NCI-H187 (cell line): ENCODE results near the gene TMEM79.

ENCODE experiments used
- DNase-seq, 2 experiments: peaks; one replicate each; lab custom pipeline; 2025; lab: John Stamatoyannopoulos, UW

The TMEM79 gene

DNA sequence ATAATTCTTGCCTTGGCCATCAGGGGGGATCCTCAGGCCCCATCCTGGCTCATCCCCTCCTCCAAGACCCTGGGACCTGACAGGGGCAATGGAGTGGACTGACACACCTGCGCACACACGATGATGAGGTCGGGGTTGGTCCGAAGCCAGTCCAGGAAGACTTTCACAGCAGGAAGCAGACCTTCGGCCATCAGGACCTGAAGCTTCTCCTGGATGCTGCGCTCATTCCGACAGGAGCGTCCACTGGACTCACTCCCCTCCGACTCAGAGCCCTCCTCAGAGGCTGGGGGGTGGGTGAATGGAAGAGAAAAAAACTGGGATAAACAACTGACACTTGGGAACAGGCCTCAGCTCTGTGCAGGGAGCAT is 20.9 kb upstream of the TMEM79 start:
- DNase-seq = no peak

DNA sequence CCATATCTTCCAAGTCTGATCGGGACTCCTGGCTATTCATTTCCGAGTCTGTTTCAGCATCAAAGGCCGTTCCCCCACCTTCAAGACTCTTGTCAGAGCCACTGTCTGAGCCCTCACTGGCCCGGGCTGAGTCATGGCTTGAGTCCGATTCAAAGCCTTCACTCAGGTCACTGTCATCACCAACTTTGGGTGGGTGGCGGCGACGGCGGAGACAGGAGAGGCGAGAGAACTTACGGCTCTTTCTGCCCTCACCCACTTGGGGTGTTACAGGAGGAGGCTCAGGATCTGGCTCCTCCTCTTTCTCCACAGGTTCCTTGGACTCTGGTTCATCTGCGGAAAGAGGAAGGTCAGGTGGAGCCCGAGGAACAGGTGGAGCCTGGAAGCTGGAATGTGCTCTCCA is 18.1 kb upstream of the TMEM79 start:
- DNase-seq = no peak

DNA sequence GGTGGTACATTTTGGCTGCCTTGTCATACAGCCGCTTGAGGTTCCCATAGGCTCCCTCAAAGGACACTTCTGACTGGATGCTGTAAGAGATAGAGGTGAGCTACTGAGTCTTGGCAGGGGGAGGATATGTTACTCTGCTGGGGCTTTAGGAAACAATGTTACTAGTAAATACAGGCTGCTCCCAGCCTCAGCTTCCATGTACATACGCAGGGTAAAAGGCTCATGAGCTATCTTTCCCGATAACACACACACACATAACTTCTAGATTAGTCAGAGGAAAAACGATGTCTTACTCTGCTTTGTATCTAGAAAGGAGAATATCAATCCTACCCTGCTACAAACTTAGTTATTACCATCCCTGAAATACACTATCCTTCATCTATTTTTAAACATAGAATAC is 15.8 kb upstream of the TMEM79 start:
- no peak for DNase-seq

DNA sequence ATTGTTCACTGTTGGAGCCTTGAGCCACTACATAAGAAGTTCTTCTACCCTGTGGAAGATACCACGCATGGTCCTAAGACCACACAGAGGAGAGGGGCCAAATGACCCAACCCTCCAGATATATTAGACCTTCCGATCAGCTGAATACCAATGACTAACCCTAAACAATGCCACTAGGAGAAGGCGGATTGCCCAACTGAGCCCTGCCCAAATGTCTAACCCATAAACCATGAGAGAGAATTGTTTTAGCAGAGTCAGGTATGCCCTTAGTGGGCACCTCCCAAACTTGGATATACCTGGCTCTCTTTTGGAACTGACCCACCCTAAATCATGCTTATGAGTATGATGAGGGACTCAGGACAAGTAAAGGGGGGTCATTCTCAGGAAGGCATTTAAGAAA is 13.8 kb upstream of the TMEM79 start:
- DNase-seq = no peak

DNA sequence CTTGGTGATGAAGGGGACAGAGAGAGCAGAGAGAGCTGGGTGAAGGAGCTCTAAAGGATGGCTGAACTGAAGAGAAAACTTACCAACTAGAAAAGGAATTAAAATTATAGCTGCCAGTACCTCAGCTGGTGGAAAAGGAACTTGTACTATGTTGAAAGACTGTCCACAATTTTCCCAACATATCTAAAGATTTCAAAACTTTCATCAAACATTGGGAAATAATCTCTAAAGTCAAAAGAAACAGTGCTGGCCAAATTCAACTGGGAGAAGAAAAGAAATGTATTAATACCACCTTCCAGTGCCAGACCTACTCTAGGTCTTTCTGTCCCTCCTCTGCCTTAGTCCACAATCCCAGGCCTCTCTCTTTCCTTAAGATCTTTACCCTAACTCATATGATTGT is 7.6 kb upstream of the TMEM79 start:
- DNase-seq = no peak

DNA sequence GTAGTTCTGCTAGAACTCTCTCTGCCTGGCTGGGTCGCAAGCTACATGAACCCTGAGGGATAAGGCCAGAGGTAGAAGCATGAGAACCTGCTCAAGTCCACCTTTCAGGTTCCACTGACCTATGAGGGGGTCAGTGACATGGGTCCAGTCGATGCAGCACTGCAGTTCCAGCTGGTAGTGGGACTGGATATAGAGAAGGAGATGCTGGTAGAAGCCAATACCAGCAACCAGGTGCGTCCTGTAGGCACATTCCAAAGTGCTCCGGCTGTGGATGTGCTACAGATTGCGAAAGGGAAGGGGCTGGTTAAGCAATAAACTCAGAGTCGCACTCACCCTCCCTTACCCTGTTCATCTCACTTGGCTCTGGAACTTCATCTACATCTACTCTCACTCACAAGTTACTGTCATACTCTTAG is 7.2 kb upstream of the TMEM79 start:
- no peak for DNase-seq

DNA sequence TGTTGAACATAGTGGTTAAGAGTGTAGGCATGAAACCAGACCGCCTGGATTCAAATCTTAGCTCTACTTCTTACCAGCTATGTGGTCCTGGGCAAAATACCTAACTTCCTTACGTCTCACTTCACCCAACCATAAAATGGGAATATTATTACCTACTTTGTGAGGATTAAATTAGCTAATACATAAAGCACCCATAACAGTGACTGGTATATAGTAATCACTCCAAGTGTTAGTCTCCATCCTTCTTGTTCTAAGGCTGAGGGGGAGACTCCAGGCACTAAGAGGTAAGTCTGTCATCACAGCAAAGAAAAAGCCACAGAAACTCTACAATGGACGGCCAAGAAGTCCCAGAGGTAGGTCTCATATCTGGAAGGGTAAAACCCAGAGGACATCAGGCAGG is 4.3 kb upstream of the TMEM79 start:
- no peak for DNase-seq

DNA sequence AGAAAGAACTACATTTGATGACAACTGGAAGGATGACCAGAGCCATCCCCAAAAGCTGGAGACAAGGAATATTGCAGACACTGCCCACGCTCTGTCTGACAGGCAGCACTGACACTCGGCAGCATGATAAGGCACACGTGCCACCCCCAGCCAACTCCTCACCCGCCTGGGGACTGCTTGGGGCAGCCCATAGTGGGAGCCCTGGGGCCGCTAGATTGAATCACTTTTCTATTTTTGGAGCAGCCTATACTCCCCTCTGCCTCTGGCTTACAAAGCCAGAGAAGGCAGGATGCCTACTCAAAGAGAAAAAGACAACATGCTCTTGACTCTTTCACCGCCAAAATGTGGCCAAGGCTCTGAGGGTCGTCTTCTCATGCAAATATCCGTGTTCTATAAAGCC is 2.8 kb upstream of the TMEM79 start:
- DNase-seq = no peak

DNA sequence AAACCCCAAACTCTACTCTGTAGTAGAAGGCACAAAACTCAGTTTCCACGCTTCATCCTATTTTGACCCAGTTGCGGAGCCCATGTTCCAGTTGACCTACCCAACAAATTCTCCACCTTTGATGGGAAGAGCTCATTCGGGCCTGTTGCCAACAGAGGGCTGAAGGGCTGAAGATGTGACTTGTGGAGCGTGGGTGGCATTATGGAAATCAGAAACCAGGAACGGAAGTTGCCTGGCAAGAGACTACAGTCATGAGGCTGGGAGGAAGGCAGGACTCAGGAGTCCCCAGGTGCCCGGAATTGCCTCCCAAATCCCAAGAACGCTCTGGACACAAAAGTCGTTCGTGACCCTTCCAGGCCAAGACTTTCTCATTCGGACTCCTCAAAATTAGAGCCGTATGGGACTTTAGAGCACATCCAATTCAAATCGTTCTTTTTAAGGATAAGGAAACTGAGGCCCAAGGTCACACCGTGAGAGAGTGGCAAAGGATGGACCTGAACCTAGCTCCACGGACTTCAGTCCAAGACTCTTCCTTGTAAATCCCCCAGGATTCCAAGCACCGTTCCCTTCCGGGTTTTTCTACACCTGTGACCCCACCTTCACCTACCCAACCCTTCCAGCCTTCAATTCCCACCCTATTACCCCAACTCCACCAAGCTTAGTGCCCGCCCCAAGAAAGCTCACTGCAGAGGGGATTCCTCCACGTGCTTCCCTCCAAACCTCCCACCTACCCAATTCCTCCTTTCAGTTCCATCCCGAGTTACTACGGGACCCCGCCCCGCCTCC is 2.2 kb upstream of the TMEM79 start:
- DNase-seq = peak in 1 of 2 experiments; percentile 47

DNA sequence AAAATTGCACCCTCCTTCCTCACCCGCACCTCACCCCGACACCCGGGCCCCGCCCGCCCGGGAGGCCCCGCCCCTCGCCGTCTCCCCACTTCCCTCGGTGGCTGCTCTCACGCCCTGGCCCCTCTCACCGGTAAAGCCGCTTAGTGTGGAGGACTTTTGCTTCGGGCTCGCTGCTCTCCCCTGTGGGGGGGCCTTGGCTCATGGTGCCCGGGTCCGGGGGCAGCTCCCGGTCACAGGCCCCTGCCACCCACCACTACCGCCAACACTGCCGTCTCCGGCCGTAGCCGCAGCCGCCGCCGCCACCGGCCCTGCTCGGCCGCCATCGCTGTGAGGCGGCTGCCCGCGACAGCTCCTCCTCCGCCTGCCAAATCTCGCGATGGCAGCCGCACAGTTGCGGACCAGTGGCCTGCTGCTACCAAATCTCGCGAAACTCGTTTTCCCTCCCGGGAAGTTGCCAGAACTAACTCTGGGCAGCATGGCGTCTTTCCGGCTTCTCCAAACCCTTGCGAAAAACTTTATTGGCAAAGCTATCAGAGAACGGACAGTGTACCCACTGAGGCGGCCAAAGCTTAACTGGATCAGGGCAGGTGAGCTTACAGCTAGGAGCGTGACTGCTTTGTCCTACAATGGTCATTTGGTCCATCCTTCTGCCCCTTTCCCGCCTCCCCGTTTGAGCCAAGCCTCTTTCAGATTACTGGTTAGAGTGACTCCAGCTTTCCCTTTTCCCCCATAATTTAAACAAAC is 1.5 kb upstream of the TMEM79 start, which contains the start of gene SMG5:
Gene SMG5 (minus strand): TSS at position 347 of the 744 bp plus-strand sequence. CDS start 145 bp downstream, at position 202.
- peak; percentile 97 to 99 for DNase-seq

DNA sequence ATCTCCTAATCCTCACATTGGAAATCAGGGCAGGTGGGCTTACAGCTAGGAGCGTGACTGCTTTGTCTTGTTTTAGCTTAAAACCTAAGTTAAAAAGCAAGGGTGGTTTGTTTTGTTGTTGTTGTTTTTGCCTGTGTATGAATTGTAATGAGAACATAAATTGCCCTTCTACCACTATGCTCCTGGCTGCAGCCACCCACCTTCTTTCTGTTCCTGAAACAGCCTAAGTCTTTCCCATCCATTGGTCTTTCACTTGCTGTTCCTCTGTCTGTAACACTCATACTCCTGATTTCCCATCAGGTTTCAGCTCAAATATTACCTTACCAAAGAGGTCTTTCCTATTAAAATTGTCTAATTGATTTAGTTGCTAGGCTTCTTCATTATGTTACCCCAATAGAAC is 604 bp upstream of the TMEM79 start:
- DNase-seq = no peak

DNA sequence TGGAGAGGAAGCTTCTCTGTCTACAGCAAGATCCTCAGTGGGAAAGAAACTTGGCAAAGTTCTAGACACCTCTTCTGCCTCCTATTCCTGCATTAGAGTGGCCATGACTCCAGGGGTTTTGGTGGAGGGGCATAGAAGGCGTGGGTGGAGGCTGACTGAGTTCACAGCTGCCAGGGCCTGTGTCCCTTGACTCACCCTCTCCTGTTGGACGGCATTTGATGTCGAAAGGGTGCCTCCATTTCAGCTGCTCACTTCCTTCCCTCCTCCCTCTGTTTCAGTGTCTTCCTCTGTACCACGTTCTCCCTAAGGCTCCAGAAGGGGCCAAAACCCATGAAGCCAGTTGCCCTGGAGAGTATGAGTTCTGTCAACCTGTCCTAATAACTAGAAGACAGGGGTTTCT is 632 bp downstream of the TMEM79 start:
- no peak for DNase-seq

DNA sequence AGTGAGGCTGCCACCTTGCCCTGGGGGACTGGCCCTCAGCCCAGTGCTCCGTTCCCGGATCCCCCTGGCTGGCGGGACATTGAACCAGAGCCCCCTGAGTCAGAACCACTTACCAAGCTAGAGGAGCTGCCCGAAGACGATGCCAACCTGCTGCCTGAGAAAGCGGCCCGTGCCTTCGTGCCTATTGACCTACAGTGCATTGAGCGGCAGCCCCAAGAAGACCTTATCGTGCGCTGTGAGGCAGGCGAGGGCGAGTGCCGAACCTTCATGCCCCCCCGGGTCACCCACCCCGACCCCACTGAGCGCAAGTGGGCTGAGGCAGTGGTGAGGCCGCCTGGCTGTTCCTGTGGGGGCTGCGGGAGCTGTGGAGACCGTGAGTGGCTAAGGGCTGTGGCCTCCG is 1.3 kb downstream of the TMEM79 start:
- DNase-seq = no peak

DNA sequence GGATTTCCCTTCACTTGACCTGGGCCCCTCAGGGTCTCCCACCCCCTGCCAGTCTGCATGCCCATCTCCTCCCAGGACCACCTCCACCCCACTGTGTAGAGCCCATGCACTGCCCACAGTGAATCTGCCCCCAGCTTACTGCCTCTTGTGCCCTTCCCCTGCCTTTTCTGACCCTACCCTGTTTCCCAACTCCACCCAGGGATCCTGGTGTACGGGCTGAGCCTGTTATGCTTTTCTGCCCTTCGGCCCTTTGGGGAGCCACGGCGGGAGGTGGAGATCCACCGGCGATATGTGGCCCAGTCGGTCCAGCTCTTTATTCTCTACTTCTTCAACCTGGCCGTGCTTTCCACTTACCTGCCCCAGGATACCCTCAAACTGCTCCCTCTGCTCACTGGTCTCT is 1.9 kb downstream of the TMEM79 start:
- DNase-seq = no peak

DNA sequence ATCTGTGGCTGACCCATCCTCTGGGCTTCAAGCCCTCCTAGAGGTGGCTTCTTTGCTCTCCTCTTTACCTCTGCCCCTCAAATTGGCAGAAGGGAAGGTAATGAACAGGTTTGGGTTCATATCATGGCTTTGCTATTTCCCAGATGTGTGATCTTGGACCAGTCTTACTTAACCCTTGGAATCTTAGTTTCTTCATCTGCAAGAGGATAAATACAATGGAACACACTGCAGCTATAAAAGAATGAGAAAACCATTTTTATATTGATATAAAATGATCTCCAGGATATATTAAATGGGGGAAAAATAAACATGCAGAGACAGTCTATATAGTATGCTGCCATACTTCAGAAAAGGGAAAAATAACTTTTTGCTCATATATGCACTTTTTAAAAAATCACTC is 5.7 kb downstream of the TMEM79 start:
- DNase-seq = no peak

DNA sequence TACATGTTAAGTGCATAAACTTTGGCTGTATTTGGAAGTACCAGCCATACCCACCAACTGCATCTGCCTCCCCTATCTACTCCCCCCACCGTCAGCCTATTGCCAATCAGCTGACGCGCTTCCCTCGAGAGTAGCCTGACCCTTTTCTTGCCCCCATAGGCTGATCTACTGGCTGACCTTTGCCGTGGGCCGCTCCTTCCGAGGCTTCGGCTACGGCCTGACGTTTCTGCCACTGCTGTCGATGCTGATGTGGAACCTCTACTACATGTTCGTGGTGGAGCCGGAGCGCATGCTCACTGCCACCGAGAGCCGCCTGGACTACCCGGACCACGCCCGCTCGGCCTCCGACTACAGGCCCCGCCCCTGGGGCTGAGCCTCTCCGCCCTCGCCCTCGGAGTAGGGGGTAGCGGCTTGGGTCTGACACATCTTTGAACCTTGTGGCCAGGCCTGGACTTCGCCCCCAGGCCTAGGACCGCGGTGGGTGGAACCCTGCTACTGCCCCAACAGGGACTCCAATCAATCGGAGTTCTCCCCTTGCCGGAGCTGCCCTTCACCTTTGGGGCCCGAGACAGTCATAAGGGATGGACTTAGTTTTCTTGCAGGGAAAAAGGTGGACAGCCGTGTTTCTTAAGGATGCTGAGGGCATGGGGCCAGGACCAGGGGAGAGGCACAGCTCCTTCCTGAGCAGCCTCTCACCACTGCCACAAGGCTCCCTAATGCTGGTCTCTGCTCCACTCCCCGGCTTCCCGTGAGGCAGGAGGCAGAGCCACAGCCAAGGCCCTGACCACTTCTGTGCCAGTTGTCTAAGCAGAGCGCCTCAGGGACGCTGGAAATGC is 7.3 kb downstream of the TMEM79 start:
- DNase-seq = peak; percentile 41 to 76

DNA sequence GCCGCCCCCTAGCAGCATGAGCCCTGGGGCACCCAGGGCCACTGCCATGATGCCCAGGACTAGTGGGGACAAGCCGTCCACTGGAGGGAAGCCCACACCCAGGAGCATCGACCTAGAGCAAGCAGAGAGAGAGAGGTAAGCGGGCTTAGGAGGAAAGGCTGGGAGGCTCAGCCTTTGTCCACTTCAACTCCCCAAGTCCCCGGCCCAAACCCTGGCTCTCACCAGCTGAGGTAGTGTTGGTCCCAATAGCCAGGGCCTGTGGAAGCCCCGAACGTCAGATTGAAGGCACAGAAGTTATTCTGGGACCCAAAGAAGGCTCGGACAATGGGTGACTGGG is 8.9 kb downstream of the TMEM79 start:
- no peak for DNase-seq

DNA sequence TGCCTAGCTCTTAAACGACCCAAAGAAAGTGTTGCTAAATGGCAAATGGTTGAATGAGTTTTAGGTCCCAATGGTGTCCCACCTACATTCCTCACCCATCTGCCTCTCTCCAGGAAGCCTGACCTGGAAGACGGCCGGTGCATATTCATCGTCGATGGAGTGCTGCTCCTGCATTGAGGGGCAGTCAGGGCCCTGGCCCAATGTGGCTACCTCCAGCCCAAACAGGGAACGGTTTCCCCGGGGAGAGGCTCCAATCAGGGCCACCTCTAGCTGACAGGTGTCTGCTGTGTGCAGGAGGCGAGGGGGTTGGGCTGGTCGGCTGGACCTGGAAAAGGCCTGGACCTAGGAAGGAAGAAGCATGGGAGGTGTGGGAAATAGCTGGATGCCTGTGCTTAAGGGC is 9.8 kb downstream of the TMEM79 start:
- no peak for DNase-seq

DNA sequence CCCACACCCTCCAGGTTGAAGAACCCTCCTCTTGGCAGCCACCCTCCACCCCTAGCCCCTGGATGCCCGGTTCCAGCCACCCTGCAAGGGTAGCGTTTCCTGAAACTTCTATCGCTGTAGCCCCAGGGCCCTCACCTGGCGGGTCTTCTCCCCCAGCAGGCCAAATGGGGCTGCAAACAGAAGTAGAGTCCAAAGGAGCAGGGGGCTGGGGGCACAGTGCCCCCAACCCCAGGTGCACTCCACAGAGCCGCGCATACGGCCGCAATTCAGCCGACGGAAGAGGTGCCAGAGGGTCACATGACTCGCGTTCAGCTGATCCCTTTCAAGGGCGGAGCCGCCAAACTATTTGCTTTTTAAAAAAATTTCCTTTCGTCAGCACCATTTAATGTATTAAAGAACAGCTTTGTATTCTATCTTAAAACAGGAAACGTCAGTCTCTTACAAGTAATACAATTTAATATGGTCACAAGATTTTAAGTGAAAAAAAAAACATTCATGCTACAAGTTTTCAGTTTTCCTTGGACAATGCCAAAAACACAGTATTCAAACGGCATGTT is 11.3 kb downstream of the TMEM79 start, which contains the start of gene GLMP:
Gene GLMP (minus strand): TSS at position 289 of the 557 bp plus-strand sequence. CDS start 34 bp downstream, at position 255.
- peak; percentile 60 to 71 for DNase-seq

DNA sequence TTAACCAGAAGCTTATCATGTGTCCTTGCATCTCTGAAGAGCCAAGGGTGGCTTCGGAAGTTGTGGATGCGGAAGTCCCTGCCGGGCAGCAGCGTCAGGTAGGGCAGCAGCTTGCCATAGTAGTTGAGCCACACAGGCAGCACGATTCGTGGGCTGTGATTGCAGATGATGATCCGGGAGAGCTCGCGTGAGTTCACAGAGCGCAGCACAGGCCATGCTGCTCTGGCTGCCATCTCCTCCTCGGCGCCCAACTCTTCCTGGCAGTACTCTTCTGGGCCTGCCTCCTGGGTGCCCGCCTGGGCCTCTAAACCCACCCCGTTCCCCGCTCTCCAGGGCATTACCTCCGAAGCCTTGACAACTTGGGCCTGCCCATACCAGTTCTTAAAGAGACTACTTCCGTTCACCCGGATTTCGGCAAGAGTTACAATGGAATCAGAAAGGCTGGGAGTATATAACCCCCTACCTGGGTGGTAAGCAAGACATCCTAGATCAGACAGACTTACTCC is 14.8 kb downstream of the TMEM79 start, which contains the start of gene VHLL:
Gene VHLL (minus strand): TSS at position 456 of the 506 bp plus-strand sequence. CDS start 118 bp downstream, at position 338.
- DNase-seq = no peak

DNA sequence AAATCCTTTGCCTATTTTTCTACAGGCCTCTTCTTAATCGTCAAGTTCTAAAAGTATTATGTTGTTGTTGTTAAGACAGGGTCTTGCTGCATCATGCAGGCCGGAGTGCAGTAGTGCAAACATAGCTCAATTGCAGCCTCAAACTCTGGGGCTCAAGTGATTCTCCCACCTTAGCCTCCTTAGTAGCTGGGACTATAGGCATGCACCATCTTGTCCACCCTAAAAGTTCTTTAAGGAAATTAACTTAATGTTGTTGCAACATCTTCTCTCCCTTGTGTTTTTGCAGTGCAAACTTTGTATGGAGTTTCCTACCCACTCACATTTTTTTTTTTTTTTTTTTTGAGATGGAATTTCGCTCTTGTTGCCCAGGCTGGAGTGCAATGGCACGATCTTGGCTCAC is 19.1 kb downstream of the TMEM79 start:
- no peak for DNase-seq

DNA sequence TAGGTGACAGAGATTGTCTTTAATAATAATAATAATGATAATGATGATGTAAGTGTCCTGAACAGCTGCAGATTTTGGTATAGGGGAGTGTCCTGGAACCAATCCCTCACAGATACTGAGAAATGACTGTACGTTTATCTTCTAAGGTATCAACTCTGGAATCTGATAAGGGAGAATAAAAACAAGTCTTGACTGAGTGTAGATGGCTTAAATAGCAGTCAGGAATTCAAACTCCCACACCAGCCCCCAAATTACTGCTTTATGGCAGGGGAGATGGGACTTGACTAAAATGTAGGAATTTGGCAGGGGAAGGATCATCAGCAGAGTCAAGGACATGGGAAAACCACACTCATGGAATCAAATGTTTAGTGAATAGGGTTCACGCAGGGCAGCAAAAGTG is 21.1 kb downstream of the TMEM79 start:
- DNase-seq = no peak
